ENCODE measurements around the gene CYP2U1.

- TF ChIP-seq POLR2AphosphoS5 (IDR thresholded peaks at IDR 0.05; ENCODE audit: borderline replicate concordance, low read depth, low read length) (no peak), EZH2 (IDR thresholded peaks at IDR 0.05) (no peak), FOXP2 (optimal IDR thresholded peaks at IDR 0.05; ENCODE audit: control extremely low read depth, extremely low read length, insufficient read depth) (no peak)
Observed at GRCh38 chr4:107906458-107907100, 24.8 kb upstream of the CYP2U1 start.
